ENCODE data around the gene FAM163A. TPM values are rescaled to one million over a fixed set of nuclear protein-coding genes. Genes with fewer than 3 reads are reported as not detected.
"Not testable (repeated sequence)": the region's sequence is repeated elsewhere in the genome, so short reads cannot be mapped to it uniquely, and the experiment has no call there.

Gene FAM163A
- total RNA-seq, 1 donor: under 0.01 TPM

DNA sequence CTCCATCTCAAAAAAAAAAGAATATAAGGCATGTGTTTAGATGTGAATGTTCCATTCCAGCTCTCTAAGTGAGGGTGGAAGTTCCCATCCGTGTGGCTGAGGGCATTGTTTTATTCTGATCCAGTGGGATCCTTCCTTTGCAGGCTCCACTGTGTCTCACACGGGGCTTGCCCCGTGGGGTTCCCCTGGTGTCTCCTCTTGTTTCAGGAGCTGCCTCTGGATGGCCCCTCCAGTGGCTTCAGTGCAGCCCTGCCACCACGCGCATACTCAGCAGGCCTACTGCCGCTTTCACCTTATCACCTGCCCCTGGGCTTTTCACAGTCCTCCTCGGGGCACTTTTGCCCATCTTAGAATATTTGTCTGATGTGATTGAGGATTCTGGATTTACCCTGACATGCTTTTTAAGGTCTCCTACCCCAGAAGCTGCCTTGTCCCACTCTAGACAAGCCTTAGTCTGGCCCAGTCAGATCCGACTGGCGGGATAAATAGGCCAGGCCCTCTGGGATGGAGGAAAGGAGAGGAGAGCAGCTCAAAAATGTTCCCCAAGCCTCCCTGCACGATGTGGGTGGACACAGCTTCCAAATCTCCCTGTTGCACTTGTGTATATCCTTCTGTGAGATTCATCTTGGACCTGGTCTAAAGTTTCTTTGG is 55.2 kb downstream of the FAM163A start:
- no peak for DNase-seq (ENCODE audit: low read depth)
- no peak overlapping the region for H3K4me3 ChIP-seq (ENCODE audit: low read depth, low read length)
- TF ChIP-seq, protein P1, sequence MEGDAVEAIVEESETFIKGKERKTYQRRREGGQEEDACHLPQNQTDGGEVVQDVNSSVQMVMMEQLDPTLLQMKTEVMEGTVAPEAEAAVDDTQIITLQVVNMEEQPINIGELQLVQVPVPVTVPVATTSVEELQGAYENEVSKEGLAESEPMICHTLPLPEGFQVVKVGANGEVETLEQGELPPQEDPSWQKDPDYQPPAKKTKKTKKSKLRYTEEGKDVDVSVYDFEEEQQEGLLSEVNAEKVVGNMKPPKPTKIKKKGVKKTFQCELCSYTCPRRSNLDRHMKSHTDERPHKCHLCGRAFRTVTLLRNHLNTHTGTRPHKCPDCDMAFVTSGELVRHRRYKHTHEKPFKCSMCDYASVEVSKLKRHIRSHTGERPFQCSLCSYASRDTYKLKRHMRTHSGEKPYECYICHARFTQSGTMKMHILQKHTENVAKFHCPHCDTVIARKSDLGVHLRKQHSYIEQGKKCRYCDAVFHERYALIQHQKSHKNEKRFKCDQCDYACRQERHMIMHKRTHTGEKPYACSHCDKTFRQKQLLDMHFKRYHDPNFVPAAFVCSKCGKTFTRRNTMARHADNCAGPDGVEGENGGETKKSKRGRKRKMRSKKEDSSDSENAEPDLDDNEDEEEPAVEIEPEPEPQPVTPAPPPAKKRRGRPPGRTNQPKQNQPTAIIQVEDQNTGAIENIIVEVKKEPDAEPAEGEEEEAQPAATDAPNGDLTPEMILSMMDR (IDR thresholded peaks at IDR 0.05; ENCODE audit: insufficient read depth, low read depth, low read length): no peak

DNA sequence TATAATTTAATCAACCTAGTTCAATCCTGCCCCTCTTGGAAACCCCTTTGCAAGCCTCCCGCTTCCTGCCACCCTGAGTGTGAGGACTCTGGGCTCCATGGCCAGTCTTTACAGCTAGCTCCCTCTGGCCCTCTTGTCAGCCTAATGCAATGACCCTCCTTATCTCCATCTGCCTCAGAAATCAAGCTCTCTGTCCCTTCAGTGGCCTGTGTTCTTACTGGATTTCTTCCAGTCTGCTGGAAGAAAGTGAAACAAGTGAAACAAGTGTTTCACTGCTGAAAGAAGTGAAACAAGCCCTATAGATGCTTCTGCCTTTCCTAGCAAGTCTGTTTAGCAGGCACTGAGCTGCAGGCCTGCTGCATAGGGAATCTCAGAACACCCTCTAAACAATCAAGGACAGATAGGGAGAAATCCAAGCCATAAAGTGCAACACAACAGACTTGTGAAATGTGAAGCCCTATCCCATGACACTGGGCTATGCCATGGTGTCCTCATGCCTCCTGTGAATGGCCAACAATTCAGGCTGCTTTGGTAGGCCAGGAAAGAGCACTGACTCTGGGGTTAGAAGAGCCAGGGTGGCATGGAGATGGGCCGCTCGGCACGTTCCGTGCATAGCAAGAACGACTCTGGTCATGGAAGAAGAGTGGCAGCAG is 55.9 kb downstream of the FAM163A start:
- TF ChIP-seq, protein P1 (IDR thresholded peaks at IDR 0.05; ENCODE audit: insufficient read depth, low read depth, low read length): no peak
- DNase-seq (ENCODE audit: low read depth): no peak
- no peak overlapping the region for H3K4me3 ChIP-seq (ENCODE audit: low read depth, low read length)

DNA sequence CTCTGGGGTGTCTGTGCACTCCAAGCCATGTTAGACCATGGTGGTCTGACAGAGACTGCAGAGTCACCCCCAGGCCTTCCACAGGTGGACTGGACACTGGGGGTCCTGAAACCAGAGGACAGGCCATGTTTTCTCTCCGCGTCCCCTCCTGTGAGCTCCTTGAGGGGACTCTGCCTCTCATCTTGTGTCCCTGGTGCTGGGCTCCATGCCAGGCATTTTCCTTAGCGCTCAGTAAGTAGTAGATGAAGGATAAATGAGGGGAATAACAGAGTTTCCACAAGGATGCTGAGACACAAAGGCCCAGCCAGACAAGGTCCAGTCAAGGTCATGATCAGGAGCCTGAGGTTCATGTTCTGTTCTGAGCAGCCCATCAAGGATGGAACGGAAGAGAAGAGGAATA is 57.4 kb downstream of the FAM163A start:
- TF ChIP-seq, protein P1 (IDR thresholded peaks at IDR 0.05; ENCODE audit: insufficient read depth, low read depth, low read length): no peak
- DNase-seq (ENCODE audit: low read depth): no peak
- H3K4me3 ChIP-seq (ENCODE audit: low read depth, low read length): no peak overlapping the region

DNA sequence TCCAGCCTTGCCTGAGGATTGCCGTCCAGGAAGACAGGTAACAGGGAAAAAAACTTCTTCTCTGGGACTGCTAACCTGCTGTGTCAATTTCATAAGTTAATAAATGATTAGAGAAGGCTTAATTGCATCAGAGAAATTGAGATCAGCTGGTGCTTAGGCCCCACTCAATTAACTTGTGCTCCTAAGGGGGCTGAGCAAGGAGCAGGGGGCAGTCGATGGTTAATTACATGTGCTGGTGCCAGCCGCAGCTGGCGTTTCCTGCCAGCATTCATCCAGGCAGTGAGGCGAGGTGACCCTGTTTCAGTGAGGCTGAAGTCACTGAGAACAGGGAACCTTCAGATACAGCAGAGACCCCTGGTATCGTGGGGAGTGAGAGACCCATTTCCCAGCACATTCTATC is 60.0 kb downstream of the FAM163A start:
- H3K4me3 ChIP-seq (ENCODE audit: low read depth, low read length): no peak overlapping the region
- TF ChIP-seq, protein P1 (IDR thresholded peaks at IDR 0.05; ENCODE audit: insufficient read depth, low read depth, low read length): no peak
- no peak for DNase-seq (ENCODE audit: low read depth)

DNA sequence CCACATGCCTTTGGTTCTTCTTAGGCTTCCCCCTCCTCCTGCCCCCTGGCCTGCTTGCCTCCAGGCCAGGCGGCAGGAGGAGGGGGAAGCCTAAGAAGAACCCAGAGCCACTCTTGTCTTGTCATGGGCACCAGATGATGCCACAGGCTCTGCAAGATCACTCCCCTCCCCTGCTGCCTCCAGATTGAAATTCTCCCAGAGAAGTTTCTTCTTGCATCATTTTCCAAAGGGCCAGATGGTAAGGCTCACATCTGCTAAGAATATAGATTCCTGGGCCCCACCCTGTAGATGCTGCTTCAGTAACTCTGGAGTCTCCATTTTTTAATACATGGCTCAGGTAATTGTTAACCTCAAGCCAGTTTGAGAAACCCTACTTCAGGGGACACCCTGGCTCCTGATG is 60.8 kb downstream of the FAM163A start:
- TF ChIP-seq, protein P1 (IDR thresholded peaks at IDR 0.05; ENCODE audit: insufficient read depth, low read depth, low read length): no peak
- DNase-seq (ENCODE audit: low read depth): peak; percentile 81
- no peak overlapping the region for H3K4me3 ChIP-seq (ENCODE audit: low read depth, low read length)

DNA sequence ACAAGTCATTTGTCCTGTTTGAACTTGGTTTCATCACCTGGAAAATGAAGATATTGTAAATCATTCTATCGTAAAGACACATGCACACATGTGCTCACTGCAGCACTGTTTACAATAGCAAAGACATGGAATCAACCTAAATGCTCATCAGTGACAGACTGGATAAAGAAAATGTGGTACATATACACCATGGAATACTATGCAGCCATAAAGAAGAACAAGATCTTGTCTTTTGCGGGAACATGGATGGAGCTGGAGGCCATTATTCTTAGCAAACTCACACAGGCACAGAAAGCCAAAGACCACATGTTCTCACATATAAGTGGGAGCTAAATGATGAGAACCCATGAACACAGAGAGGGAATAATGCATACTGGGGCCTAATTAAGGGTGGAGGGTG is 61.3 kb downstream of the FAM163A start:
- DNase-seq (ENCODE audit: low read depth): not testable (repeated sequence)

DNA sequence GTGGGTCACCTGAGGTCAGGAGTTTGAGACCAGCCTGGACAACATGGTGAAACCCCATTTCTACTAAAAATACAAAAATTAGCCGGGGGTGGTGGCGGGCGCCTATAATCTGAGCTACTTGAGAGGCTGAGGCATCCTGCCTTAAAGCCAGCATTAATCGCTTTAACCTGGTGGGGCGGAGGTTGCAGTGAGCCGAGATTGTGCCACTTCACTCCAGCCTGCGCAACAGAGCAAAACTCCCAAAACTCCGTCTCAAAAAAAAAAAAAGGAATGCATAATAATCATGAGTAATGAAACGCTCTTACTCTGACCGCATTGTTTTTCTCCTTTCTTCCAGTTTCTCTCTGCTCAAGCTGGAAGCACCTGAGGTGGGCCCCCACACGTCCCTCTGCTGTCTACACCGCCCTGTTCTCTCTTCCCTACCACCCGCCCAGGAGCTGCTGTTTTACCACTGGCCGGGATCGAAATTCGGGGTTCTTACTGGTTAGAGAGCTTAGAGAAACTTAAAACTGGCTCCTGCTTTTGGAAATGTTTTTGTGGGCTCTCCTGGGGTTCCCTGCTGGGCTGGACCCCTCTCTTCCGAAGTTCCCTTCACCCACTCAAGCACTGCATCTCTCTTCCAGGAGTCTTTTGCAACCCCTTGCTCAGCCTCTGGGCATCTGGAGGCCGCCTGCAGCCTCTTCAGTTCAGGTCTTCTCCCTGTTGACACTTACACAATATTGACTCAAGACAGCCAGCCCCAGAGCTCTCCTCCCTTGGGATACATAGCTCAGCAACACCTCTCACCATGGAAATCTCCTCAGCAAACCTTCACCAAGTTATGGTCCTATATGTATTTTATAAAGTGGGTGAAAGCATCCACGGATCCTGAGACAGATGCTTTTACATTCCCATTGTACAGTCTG is 62.5 kb downstream of the FAM163A start:
- DNase-seq (ENCODE audit: low read depth): no peak
- no peak overlapping the region for H3K4me3 ChIP-seq (ENCODE audit: low read depth, low read length)
- TF ChIP-seq, protein P1 (IDR thresholded peaks at IDR 0.05; ENCODE audit: insufficient read depth, low read depth, low read length): no peak

More for the DNA sequence above, 61.3 kb downstream of the FAM163A start:
- not testable (repeated sequence) for H3K4me3 ChIP-seq (ENCODE audit: low read depth, low read length)

Data from fibroblast of villous mesenchyme (primary cell).